Endothelial cell (in vitro differentiated cells): ENCODE measurements around the gene PDS5A. TPM values are rescaled to one million over a fixed set of nuclear protein-coding genes. Genes with fewer than 3 reads are reported as not detected.
"Not testable (repeated sequence)": the region's sequence is repeated elsewhere in the genome, so short reads cannot be mapped to it uniquely, and the experiment has no call there.

ENCODE experiments used
- DNase-seq: peaks from one replicate; pipeline ENCODE4 v3.0.0; 2021; ENCODE audit warnings: low spot score
- H3K27ac Mint-ChIP-seq: one replicate; pipeline ENCODE4 v1.8.0; 2021; ENCODE audit warnings: mixed read lengths, inconsistent platforms; ENCODE audit not compliant: unreplicated experiment
- H3K27me3 Mint-ChIP-seq: one replicate; pipeline ENCODE4 v1.8.0; 2021; ENCODE audit warnings: mild to moderate bottlenecking, moderate library complexity, mixed read lengths, inconsistent platforms; ENCODE audit not compliant: unreplicated experiment
- H3K36me3 Mint-ChIP-seq: one replicate; pipeline ENCODE4 v1.8.0; 2021; ENCODE audit warnings: mild to moderate bottlenecking, low read depth, mixed read lengths, inconsistent platforms; ENCODE audit not compliant: unreplicated experiment
- H3K4me1 Mint-ChIP-seq: one replicate; pipeline ENCODE4 v1.8.0; 2021; ENCODE audit warnings: mild to moderate bottlenecking, mixed read lengths, inconsistent platforms; ENCODE audit not compliant: unreplicated experiment
- H3K4me3 Mint-ChIP-seq: one replicate; pipeline ENCODE4 v1.8.0; 2021; ENCODE audit warnings: mild to moderate bottlenecking, mixed read lengths, inconsistent platforms; ENCODE audit not compliant: unreplicated experiment
- H3K9me3 Mint-ChIP-seq: one replicate; pipeline ENCODE4 v1.8.0; 2021; ENCODE audit warnings: mixed read lengths, inconsistent platforms; ENCODE audit not compliant: unreplicated experiment
- total RNA-seq: library from RNA; stranded (reverse); fragmentation: NEBNext Ultra II Directional; extraction: Animal tissue kit (Norgen Biotek cat#: 25700); gene quantifications from one replicate; pipeline ENCODE4 v1.2.1, GENCODE V29; 2021; ENCODE audit not compliant: unreplicated experiment
- TF ChIP-seq, protein P1 (sequence below): fragments of 200-600 bp; sonication (generic); IDR thresholded peaks from one replicate; pipeline ENCODE4 v1.5.0; 2021; ENCODE audit warnings: antibody characterized with exemption; ENCODE audit not compliant: unreplicated experiment

The PDS5A gene
- total RNA-seq, 1 donor from 2014 or later, result 57.1 TPM

DNA sequence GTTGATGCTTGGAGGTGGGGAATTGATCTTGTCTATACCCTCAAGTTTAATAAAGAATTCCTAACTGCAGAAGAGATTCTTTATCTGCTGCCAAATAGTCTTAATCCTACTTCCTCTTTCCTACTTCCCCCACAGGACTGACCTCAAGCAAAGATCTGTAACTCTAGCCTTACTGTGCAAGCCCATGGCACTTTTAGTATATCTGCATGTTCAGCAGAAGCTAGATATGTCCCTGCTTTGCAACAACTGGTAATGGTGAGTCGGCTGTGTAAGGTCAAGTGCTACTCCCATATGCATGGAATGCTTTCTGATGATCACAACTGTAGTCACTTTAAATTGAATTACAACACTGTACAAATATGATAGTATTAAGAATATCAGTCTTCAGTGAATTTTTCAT is 26.3 kb upstream of the PDS5A start:
- Mint-ChIP-seq H3K4me1 (peaks cover 3% of the 10 kb centered on the region), H3K4me3 (no peak overlapping the region), H3K36me3 (no peaks in the 10 kb centered on the region), H3K27me3 (peaks cover 1% of the 10 kb centered on the region), H3K27ac (no peak overlapping the region), H3K9me3 (no peaks in the 10 kb centered on the region)
- TF ChIP-seq, protein P1, sequence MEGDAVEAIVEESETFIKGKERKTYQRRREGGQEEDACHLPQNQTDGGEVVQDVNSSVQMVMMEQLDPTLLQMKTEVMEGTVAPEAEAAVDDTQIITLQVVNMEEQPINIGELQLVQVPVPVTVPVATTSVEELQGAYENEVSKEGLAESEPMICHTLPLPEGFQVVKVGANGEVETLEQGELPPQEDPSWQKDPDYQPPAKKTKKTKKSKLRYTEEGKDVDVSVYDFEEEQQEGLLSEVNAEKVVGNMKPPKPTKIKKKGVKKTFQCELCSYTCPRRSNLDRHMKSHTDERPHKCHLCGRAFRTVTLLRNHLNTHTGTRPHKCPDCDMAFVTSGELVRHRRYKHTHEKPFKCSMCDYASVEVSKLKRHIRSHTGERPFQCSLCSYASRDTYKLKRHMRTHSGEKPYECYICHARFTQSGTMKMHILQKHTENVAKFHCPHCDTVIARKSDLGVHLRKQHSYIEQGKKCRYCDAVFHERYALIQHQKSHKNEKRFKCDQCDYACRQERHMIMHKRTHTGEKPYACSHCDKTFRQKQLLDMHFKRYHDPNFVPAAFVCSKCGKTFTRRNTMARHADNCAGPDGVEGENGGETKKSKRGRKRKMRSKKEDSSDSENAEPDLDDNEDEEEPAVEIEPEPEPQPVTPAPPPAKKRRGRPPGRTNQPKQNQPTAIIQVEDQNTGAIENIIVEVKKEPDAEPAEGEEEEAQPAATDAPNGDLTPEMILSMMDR, result no peak
- no peak for DNase-seq

DNA sequence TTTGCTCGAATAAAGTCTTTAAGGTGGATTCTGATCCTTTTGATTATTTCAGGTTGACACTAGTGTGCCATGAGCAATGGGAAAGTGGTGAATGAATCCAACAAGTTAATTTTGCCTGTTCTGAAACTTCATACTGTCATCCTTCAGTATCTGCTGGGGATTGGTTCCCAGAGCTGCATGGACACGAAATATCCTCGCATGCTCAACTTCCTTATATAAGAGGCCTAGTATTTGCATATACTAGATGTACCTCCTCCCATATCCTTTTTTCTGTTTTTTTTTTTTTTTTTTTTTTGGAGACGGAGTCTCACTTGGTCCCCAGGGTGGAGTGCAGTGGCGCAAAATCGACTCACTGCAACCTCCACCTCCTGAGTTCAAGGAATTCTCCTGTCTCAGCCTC is 23.0 kb upstream of the PDS5A start:
- Mint-ChIP-seq H3K36me3 (no peaks in the 10 kb centered on the region), H3K4me1 (no peaks in the 10 kb centered on the region), H3K4me3 (no peak overlapping the region), H3K27me3 (peaks cover 1% of the 10 kb centered on the region), H3K9me3 (no peaks in the 10 kb centered on the region), H3K27ac (no peak overlapping the region)
- TF ChIP-seq, protein P1, result no peak
- no peak for DNase-seq

DNA sequence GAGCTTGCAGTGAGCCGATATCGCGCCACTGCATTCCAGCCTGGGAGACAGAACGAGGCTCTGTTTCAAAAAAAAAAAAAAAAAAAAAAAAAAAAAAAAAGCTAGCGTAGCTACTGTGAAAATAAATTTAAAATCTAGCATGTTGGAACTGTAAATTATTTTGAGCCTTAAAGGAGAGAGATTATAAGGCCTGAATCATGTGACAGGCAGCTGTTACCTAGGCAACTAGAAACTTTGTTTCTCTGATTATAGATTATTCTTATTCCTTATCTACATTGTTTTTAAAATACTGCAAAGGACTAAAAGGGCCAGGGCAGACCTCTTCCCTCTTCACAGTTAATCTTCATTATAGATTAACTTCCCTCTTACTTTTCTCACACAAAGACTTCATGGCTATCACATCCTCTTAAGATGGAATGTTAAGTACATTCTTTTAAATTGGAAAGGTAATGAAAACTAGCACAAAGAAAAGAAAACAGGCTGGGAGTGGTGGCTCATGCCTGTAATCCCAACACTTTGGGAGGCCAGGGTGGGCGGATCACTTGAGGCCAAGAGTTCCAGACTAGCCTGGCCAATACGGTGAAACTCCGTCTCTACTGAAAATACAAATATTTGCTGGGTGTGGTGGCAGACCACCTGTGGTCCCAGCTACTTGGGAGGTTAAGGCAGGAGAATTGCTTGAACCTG is 21.1 kb upstream of the PDS5A start:
- H3K36me3 Mint-ChIP-seq, result no peaks in the 10 kb centered on the region
- peaks cover 1% of the 10 kb centered on the region for H3K27me3 Mint-ChIP-seq
- no peak overlapping the region for H3K4me3 Mint-ChIP-seq
- TF ChIP-seq, protein P1, result no peak
- H3K27ac Mint-ChIP-seq, result no peak overlapping the region
- no peaks in the 10 kb centered on the region for H3K4me1 Mint-ChIP-seq
- no peak for DNase-seq
- H3K9me3 Mint-ChIP-seq, result no peaks in the 10 kb centered on the region

DNA sequence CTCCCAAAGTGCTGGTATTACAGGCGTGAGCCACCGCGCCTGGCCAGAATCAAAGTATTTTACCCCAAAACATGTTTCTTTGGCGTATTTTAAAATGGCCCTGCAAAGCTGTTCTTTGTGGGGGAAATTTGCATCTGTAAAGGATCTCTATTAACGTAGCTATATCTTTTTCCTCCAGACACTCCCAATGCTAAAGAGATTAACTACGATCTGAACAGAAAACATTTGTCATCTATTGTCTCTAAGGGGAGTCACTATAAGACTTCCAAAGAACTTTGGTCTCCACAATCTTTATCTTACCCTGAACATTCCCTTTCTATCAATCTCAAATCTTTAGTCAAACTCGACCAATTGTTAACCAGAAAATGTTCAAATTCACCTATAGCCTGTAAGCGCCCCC is 19.1 kb upstream of the PDS5A start:
- TF ChIP-seq, protein P1, result no peak
- Mint-ChIP-seq H3K27ac (no peak overlapping the region), H3K27me3 (peaks cover 1% of the 10 kb centered on the region), H3K36me3 (no peaks in the 10 kb centered on the region), H3K9me3 (no peaks in the 10 kb centered on the region), H3K4me3 (no peak overlapping the region), H3K4me1 (no peaks in the 10 kb centered on the region)
- DNase-seq, result no peak

DNA sequence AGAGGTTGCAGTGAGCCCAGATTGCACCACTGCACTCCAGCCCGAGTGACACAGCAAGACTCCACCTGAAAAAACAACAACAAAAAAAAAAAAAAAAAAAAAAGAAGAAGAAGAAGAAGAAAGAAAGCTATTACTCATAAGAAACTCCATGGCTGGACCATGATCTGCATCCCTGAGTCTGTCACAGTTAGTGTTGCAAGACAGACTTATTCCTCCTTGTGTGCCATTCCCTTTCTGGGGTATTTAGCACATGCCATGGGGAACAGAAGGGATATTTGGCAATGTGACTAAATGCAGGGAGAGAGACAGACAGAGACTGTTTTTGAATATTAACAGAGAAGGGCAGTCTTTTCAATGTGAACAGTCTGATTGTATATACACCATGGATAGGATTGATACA is 16.7 kb upstream of the PDS5A start:
- Mint-ChIP-seq H3K4me3 (no peak overlapping the region), H3K4me1 (no peaks in the 10 kb centered on the region), H3K27me3 (peaks cover 1% of the 10 kb centered on the region), H3K36me3 (no peaks in the 10 kb centered on the region), H3K9me3 (no peaks in the 10 kb centered on the region), H3K27ac (no peak overlapping the region)
- TF ChIP-seq, protein P1, result no peak
- DNase-seq, result no peak

DNA sequence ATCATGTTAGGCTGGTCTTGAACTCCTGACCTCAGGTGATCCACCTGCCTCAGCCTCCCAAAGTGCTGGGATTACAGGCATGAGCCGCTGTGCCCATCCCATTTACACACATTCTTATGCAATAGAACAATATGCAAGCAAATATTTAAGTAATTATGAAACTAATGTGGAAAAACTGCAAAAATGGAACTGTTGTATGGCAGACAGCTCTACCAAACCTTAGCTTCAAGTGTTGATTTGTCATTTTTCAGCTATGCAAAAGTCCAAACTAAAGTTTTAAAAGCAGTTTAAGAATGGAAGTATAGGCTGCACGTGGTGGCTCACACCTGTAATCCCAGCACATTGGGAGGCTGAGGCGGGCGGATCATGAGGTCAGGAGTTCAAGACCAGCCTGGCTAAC is 11.7 kb upstream of the PDS5A start:
- not testable (repeated sequence) for H3K36me3 Mint-ChIP-seq, H3K4me1 Mint-ChIP-seq, H3K27ac Mint-ChIP-seq, DNase-seq, H3K27me3 Mint-ChIP-seq, H3K9me3 Mint-ChIP-seq, H3K4me3 Mint-ChIP-seq
